EH (cell line): Measurements from ENCODE around the gene HARS1.
"Not testable (repeated sequence)": the region's sequence is repeated elsewhere in the genome, so short reads cannot be mapped to it uniquely, and the experiment has no call there.

ENCODE experiments used
- DNase-seq: peaks from one replicate; pipeline ENCODE4 v3.0.0-alpha.2; 2015; ENCODE audit warnings: low read depth

Gene HARS1

DNA sequence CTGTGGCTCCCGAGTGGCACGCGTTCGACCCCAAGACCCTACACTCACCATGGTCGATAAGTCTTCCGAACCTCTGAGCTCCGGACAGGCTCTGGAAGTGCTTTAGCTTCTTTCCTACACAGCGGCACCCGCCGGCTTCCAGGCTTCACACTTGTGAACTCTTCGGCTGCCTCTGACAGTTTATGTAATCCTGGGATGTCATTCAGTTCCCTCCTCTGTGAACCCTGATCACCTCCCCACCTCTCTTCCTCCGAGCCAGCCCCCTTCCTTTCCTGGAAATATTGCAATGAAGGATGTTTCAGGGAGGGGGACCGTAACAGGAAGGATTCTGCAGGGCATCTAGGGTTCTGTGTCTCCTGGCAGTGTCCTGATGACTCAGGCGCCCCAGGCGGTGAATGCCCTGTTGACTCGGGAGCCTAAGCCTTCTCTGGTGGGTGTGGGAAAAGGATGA is 58.1 kb downstream of the HARS1 start, which contains the start of gene CD14:
CD14 (minus strand) TSS at position 155 of the 451 bp plus-strand sequence; CDS start at position 51, 104 bp downstream.
- peak; percentile 80 for DNase-seq

DNA sequence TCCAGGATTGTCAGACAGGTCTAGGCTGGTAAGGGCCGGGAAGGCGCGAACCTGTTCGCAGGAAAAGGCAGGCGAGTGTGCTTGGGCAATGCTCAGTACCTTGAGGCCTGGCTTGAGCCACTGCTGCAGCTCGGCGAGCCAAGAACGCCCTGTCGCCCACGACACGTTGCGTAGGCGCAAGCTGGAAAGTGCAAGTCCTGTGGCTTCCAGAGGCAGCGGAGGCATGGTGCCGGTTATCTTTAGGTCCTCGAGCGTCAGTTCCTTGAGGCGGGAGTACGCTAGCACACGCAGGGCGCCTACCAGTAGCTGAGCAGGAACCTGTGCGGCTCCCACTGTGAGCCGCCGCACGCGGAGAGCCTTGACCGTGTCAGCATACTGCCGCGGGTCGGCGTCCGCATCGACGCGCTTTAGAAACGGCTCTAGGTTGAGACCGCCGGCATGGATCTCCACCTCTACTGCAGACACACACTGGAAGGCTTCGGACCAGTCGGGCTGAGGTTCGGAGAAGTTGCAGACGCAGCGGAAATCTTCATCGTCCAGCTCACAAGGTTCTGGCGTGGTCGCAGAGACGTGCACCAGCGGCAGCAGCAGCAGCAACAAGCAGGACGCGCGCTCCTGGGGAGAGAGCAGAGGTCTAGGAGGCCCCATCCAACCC is 58.7 kb downstream of the HARS1 start:
- peak; percentile 52 for DNase-seq

DNA sequence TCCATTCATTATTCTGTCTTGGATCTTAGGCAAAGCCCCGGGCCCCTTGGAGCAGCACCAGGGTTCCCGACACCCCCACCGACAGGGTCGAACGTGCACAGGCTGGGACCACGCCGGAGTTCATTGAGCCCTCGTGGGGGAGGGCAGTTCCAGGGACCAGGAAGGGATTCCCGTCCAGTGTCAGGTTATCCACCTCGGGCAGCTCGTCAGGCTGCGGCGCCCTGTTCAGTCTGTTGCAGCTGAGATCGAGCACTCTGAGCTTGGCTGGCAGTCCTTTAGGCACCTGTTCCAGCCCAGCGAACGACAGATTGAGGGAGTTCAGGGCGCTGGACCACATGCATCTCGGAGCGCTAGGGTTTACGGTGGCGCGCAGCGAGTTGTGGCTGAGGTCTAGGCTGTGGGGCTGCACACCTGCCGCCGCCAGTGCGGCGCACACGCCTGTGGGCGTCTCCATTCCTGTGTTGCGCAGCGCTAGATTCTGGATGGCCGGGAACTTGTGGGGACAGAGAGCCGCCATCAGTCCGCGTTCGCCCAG is 59.3 kb downstream of the HARS1 start:
- DNase-seq = no peak

DNA sequence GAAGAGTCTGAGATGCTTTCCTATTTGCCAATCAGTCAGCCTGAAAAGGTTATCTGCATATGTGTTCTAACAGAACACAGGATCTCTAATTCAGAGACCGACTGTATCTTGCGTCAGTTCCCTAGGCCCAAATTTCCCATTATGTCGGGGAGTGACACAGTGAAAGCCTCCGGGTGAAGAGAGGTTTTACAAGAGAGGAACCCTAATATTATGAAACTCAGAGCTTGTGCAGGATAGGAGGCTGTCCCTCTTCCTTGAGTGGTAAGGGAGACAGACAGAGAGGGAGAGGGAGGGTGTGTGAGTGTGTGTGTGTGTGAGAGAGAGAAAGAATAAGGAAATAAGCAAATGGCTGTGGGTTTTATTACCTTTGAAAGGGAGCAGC is 60.1 kb downstream of the HARS1 start:
- DNase-seq = no peak

DNA sequence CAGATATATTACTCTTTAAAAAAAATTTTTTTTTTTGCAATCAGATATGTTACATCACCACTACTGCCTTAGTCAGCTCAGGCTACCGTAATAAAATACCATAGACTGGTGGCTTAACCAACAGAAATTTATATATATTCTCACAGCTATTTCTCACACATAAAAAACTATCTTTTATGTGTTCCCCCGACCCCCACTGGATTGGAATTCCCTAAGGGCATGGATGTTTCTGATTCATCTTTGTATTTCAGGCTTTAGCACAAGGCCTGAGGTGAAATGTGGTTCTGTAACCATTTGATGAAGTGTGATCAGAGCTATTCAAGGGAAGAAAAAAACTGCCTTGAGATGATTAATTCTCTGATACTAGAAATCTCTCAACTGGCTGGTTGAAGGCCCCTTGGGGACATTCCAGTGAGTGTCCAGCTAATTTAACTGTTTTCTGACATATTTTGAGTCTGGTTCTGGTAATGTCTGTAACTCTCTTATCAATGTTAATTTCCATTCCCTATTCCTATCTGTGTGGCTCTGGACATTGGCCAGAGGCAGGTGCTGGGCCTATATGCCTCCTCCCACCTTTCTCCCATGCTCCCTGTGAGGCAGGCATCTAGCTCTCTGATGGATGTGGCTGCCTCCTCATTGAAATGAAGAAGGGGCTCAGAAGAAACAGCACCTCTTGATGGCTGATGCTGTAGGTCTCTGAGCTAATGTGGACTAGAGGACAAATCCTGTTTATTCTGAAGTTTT is 60.7 kb downstream of the HARS1 start:
- peak; percentile 80 for DNase-seq

DNA sequence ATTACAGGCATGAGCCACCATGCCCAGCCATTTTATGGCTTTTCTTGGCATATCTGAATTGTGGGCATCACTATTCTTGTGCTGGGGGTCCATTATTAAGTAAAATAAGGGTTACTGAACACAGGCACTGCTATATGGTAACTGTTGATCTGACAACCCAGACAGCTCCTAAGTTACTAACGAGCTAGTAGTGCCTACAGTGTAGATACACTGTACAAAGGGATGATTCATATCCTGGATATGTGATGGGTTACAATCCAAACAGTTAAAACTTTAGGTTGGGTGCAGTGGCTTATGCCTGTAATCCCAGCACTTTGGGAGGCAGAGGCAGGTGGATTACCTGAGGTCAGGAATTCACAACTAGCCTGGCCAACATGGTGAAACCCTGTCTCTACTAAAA is 62.5 kb downstream of the HARS1 start:
- DNase-seq = peak; percentile 52

DNA sequence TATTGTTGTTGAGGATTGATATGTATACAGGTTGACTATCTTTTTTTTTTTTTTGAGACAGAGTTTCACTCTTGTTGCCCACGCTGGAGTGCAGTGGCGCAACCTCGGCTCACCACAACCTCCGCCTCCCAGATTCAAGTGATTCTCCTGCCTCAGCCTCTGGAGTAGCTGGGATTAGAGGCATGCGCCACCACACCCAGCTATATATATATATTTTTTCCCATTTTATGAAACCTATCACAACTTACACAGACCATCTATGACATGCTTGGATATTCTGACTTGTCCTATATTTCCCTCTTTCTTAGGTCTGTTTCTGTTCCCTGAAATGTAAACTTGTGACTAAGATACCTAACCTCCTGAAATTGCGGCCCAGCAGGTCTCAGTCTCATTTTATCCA is 63.2 kb downstream of the HARS1 start:
- no peak for DNase-seq

DNA sequence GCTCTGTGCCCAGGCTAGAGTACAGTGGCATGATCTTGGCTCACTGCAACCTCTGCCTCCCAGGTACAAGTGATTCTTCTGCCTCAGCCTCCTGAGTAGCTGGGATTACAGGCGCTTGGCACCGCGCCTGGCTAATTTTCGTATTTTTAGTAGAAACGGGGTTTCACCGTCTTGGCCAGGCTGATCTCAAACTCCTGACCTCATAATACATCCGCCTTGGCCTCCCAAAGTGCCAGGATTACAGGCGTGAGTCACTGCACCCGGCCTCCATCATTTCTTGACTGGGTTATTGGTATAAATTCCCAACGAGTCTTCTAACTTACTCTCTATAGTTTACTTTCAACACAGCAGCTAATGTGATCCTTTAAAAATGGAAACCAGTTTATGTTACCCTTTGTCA is 66.3 kb downstream of the HARS1 start:
- not testable (repeated sequence) for DNase-seq
